Posterior vena cava (tissue), 2 donors: ENCODE measurements around the gene PPARD. TPM values are rescaled to one million over a fixed set of nuclear protein-coding genes. Genes with fewer than 3 reads are reported as not detected.
"Not testable (repeated sequence)": the region's sequence is repeated elsewhere in the genome, so short reads cannot be mapped to it uniquely, and the experiment has no call there.

Experiments used
- DNase-seq: peaks from one replicate; pipeline ENCODE4 v3.0.0-alpha.2; 2020; ENCODE audit warnings: low spot score
- intact Hi-C, 2 donors: fragments of 100-400 bp; cut with DNase I; formaldehyde crosslinking; loops; one replicate each; pipeline versions ENCODE4 v1.14.1 to v1.14.2; 2022 to 2023
- total RNA-seq, 2 donors: library from RNA; stranded (reverse); fragmentation: NEBNext Ultra II Directional; extraction: Animal tissue kit (Norgen Biotek cat#: 25700); gene quantifications; one replicate each; pipeline ENCODE4 v1.2.1, GENCODE V29; 2021
- donor health status: DM: yes; HTN: yes; CAD: no.
- donor health status: DM: yes; HTN: yes; CAD: no.

PPARD gene
- total RNA-seq, 2 donors from 2014 or later: 16.3 to 19.8 TPM

- intact Hi-C loops: loop anchor here in 1 of 2 donors (5.0 kb wide), 1 partner anchor 78 kb away; the partner anchor contains the start of gene PPARD
- DNase-seq: no peak
Measured at GRCh38 chr6:35419961-35420360, 77.6 kb downstream of the PPARD start.

GRCh38 chr6:35425284-35425683 is 82.9 kb downstream of the PPARD start:
- DNase-seq: no peak
- intact Hi-C loops: no loop called here

GRCh38 chr6:35426074-35426473 is 83.7 kb downstream of the PPARD start:
- intact Hi-C loops: no loop called here
- no peak for DNase-seq

GRCh38 chr6:35427435-35427834 is 85.1 kb downstream of the PPARD start:
- intact Hi-C loops: no loop called here
- no peak for DNase-seq

GRCh38 chr6:35427851-35428321 is 85.5 kb downstream of the PPARD start:
- intact Hi-C loops: loop anchor here in 1 of 2 donors (1.0 kb wide), 1 partner anchor 12 kb away; no protein-coding TSS in a partner anchor

GRCh38 chr6:35428421-35429149 is 86.2 kb downstream of the PPARD start:
- no peak for DNase-seq
- intact Hi-C loops: loop anchor here in 1 of 2 donors (1.0 kb wide), 1 partner anchor 12 kb away; no protein-coding TSS in a partner anchor

More at GRCh38 chr6:35427851-35428321, 85.5 kb downstream of the PPARD start:
- DNase-seq: no peak

- no peak for DNase-seq
- intact Hi-C loops: no loop called here
Measured at GRCh38 chr6:35429463-35429862, 87.1 kb downstream of the PPARD start.

- DNase-seq: no peak
Measured at GRCh38 chr6:35432291-35432690, 89.9 kb downstream of the PPARD start.

GRCh38 chr6:35432702-35433101 is 90.3 kb downstream of the PPARD start:
- DNase-seq, intact Hi-C loops: not testable (repeated sequence)

More at GRCh38 chr6:35432291-35432690, 89.9 kb downstream of the PPARD start:
- intact Hi-C loops: no loop called here

- intact Hi-C loops: no loop called here
- DNase-seq: no peak
Measured at GRCh38 chr6:35435074-35435837, 92.9 kb downstream of the PPARD start.

- DNase-seq: no peak
- intact Hi-C loops: loop anchor here in 1 of 2 donors (1.0 kb wide), 1 partner anchor 138 kb away; no protein-coding TSS in a partner anchor
Measured at GRCh38 chr6:35436071-35436857, 93.9 kb downstream of the PPARD start.

- intact Hi-C loops, DNase-seq: not testable (repeated sequence)
Measured at GRCh38 chr6:35438378-35439065, 96.2 kb downstream of the PPARD start.

GRCh38 chr6:35439308-35439707 is 97.0 kb downstream of the PPARD start:
- no peak for DNase-seq
- intact Hi-C loops: no loop called here

- intact Hi-C loops: no loop called here
- DNase-seq: no peak
Measured at GRCh38 chr6:35441205-35441604, 98.8 kb downstream of the PPARD start.

GRCh38 chr6:35441642-35442041 is 99.3 kb downstream of the PPARD start:
- DNase-seq: no peak
- intact Hi-C loops: no loop called here

GRCh38 chr6:35442693-35443092 is 100.3 kb downstream of the PPARD start:
- DNase-seq: no peak
- intact Hi-C loops: no loop called here

GRCh38 chr6:35443341-35444030 is 101.1 kb downstream of the PPARD start:
- intact Hi-C loops: no loop called here
- no peak for DNase-seq

- no peak for DNase-seq
- intact Hi-C loops: no loop called here
Measured at GRCh38 chr6:35445691-35446090, 103.3 kb downstream of the PPARD start.
